ENCODE measurements around the gene PEDS1.

PEDS1 gene

DNA sequence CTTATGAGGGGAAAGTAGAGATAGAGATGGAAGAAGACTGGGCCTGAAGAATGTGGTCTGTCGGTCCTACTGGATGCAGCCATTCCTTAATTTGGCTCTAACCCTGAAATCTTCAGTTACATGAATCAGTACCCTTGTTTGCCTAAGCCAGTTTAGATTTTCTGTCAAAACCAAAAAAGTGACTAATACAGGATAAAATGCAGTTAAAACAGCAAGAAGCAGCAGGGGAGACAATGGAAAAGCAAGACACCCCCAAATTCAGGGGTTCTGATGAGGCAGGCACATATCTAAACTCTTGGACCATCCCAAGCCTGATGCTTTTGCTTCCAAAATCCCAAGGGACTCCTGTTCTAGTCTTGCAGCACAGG is 23.2 kb downstream of the PEDS1 start:
- no peak for DNase-seq

DNA sequence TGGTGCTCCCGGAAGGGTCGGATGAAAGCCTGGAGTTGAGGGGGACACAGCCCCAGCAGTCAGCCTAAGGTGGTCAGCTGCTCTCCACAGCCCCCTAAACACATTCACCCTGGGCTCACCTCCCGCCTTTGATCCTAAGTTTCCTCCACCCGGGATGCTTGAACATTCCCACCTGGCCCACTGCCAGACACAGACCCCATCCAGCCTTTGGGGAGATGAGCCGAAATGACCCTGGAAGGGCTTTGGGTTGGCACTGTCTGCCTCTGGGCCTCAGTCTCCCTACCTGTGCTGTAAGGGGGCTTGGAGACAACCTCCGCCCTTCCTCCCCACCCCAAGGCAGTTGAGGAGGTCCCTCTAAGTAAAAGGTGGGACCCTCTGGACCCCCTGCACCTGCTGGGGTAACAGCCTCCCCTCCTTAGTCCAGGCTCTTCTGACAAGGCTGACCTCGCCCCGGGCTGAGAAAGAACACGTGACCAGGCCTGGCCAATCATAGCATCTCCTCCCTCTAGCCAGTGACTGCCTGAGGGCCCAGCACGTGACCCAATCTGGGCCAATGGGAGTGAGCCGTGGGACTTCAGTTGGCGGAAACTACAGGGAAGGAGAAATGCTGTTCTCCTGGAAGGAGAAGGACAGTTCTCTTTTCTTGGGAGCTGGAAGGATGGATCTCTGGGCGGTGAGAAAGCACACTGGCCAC is 23.7 kb downstream of the PEDS1 start:
- no peak for DNase-seq

DNA sequence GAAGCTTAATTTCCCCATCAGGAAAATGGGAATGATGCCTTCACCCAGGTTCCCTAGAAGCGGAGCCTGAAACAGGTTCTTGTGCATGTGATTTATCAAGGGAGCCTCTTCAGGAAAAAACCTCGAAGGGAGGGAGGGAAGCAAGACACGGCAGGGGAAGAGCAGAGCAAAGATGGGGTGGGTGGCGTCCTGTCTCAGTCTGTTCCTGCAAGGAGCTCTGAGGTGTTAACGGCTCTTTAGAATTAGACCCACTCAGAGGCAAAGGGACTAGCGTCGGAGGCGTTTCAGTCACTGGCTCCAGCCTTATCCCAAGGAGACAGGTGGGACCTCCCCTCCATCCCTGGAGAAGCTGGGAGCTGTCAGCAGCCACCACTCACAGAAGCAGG is 25.0 kb downstream of the PEDS1 start:
- DNase-seq, result no peak

DNA sequence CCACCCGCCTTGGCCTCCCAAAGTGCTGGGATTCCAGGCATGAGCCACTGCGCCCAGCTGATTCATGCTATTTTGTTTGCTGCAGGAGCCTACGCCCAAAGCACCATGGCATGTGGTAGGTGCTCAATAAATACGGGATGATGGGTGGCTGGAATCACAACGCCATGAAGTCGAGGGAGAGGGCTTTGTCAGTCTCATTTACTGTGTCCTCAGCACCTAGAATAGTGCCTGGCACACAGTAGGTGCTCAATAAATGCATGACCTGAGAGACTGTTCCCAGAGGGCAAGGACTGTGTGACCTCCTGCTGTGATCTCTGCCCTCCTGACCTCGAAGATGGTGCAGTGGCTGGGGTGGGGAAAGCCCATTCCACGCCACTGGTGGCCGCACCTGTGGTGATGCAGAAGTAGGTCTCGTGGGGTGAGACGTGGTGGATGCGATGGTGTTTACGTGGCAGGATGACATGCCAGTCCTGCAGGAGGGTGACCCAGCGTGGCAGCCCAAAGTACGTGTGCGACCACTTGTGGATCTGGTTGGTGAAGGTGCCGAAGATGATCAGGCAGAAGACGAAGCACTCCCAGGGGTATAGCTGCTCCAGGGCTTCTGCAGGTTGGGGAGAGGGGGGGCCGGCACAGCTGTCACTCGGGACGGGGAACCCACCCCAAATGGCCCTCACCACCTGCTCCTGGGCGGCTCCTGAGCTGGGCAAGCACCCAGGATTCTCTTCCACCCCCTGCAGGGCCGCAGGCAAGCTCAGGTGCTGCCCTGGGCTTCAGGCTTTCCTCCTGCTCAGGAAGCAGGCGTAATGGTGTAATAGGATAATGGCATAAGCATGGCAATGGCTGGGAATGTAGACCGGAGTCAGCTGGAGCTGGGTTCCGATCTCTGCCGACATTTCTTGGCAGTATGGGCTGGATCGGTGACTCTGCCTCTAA is 25.7 kb downstream of the PEDS1 start:
- no peak for DNase-seq

DNA sequence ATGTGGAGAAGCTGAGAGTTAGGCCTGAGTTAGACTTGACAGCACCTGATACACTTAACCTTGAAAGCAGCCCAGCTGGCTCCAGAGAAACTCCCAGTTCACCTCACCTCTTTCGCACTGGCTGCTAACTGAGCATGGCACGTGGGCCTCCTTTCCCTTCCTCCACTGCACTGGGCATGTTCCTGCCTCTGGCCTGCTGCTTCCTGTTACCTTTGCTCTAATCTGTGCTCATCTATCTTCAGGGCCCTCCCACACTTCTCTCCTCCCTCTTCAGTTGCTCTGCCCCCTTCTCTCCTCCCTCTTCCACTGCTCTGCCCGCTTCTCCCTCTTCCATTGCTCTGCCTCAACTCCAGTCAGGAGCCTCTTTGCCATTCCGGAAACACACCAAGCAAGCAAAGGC is 26.9 kb downstream of the PEDS1 start:
- no peak for DNase-seq

DNA sequence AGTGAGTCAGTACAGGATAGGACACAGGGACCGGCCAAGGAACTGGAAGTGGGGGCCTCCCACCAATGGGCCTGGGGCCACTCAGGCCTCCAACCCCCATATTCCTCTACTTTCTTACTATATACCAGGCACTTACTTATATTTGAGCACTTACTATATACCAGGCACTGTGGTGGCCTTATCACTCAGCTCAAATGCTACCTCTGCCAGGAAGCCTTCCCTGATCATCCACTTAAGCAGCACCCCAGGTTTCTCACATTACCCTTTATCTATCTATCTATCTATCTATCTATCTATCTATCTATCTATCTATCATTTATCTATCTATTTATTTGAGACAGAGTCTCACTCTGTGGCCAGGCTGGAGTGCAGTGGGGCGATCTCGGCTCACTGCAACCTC is 28.2 kb downstream of the PEDS1 start:
- no peak for DNase-seq

DNA sequence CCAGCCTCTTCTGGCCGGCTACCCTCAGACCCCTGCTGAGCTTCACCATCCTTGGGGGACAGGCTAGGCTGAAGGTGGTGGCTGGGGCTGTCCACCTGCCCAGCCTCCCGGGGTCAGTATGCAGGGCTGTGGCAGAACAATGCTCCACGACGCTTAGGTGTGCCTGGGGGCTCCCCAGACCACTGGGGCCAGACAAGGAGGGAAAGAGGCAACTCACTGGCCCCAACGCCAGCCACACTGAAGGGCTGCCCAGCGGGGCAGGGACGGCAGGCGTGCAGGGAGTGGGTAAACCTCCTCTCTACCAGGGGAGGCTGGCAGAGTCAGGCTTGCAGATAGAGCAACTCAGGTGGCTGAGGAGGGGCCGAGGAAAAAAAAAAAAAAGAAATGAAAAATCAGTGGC is 29.0 kb downstream of the PEDS1 start:
- no peak for DNase-seq

DNA sequence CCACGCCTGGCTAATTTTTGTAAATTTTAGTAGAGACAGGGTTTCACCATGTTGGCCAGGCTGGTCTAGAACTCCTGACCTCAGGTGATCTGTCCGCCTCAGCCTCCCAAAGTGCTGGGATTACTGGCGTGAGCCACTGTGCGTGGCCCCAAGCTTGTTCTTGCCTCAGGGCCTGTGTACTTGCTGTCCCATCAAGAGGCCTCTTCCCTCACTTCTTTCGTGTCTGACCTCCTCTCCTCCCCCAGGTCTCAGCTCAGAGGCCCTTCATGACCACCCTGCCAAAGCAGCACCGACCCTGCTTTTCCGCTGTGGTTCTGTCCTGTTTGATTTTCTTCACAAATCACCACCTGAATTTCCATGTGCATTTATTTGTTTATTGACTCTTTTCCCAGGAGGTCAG is 30.1 kb downstream of the PEDS1 start:
- no peak for DNase-seq

DNA sequence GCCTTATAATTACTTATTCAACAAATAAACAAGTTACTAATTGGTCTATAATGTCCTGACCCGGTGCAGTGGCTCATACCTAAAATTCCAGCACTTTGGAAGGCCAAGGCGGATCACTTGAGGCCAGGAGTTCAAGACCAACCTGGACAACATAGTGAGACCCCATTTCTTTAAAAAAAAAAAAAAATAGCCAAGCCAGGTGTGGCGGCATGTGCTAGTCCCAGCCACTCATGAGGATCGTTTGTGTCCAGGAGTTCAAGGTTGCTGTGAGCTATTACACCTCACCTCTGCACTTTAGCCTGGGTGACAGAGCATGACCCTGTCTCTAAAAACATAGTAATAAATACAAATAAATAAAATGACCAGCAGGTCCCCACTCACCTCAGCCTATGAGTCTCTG is 30.8 kb downstream of the PEDS1 start:
- no peak for DNase-seq

DNA sequence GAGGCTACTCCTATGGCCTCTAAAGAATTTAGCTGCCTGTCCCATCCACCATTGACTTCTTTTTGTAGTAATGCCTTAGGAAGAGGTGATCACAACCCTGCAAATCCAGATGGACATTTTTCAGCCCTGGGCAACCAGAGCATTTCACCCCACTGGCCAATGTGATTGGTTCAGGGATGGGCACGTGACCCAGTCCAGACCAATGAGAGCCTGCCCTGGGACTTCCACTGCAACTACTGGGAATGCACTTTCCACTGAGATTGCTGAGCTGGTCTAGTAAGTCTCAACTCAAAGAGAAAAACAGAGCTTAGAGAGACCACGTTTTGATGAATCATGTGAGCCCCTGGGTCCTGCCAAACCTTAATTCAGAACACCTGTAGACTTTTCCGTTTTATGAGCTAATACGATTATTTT is 31.7 kb downstream of the PEDS1 start:
- DNase-seq, result peak; percentile 24

DNA sequence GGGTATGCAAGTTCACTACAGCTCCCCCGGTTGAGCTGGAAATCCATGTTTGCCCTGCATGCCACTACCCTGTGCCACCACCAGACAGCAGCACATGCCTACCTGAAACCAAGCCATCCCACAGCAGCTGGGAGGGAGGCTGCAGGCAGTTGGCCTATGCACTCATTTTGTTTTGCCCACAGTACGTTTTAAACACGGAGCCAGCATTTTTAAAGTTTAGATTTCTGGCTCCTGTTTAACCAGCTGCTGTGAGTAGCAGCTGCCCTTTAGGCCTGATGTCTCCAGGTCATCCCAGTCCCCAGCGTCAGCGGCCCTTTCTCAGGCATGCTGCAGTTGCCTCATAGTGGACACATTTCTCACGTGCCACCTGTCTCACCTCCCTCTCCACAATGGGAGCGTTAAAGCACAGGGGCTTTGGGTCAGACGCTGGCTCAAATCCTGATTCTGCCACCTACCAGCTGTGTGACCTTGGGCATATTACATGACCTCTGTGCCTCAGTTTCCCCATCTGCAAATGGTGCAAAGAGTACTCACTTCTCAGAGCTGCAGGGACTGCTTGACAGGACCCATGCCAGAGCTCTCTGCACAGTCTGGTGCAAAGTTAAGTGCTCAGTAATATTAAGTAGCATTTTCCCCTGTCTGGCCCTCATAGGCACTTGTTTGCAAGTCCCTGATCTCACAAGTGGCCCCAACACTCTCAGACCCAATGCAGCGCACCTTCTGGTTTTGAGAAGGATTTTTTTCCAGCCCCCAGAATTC is 32.4 kb downstream of the PEDS1 start:
- DNase-seq, result peak; percentile 51

DNA sequence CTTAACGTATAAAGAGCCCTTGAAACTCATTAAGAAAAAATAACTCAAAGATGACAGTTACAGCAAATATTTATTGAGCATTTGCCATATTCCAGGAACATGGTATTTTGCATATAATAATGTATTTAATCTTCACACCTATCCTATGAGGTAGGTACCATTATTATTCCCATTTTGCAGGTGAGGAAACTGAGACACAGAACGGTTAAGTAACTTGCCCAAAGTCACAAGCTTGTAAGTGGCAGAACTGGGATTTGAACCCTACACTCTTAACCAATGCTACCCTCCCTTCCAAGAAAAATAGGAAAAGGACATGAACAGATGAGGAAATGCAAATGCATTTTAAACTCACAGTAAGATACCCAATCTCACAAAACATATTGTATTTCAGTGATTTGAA is 35.3 kb downstream of the PEDS1 start:
- no peak for DNase-seq

DNA sequence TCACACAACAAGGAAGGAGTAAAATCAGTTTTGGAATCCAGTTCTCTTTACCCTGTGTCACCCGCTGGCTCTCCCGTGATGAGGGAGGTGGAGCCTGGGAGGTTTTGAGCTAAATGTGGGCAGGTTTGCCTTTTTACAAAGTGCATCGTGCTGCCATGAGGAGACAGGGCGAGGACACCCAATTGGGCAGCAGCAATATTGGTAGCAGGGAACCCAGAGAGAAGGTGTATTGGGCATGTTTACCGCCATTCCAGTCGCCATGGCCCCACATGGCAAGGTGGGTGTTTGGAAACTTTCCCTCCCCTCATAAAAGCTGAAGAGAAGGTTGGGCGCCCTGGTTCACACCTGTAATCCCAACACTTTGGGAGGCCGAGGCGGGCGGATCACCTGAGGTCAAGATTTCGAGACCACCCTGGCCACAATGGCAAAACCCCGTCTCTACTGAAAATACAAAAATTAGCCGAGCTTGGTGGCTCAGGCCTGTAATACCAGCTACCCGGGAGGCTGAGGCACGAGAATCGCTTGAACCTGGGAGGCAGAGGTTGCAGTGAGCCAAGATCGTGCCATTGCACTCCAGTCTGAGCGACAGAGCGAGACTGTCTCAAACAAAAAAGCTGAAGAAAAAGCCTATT is 37.0 kb downstream of the PEDS1 start:
- DNase-seq, result no peak

DNA sequence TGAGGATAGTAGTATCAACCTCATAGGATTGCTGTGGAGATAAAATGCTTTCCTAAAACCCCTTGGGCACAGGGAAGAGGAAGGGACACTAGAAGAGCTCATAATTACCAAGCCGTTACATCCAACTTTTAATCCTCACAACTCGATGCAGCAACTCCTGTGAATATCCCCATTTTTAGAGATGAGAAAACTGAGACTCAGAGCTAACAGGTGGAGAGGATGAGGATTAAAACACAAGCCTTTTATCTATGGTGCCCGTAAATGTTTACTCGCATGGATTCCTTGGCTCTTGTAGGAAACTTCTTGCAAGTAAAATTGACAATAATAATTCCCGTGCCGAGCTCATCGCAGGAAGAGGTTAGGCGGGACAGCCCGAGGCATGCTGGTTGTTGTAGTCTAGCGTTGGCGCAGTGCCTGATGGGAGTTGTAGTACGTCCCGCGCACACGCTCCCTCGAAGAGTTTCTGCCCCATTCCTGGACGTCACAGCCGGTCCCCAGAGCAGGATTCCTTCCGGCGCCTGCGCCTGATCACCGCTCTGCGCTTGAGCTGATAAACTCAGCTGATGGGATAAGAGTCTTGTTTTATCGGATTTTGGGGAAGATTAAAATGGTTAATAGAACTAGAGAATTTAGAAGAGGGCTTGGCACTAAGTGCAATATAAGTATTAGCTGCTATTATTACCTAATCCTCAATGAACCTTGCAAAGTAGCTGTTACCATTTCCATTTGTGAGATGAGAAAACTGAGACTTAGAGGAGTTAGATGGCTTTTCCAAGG is 37.7 kb downstream of the PEDS1 start:
- peak; percentile 92 for DNase-seq

DNA sequence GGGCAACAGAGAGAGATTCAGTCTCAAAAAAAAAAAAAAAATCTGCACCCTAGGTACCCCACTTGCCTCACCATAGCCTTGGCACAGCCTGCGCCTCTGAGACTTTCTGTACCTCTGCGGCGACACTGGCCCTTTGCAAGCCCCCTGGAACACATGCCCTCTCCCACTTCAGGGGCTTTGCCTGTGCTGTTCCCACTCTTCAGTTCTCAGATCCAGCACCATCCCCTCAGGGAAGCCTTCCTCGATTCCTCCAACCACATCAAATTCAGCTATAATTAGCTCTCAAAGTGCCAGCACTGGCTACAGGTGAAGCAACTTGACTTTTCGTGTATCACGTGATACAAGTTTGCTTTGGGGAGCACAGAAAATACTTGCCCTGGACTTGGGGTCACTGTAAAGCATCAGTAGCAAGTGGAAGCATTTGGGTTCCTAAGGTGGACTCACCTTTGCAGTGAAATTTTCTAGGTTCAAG is 38.4 kb downstream of the PEDS1 start:
- DNase-seq, result no peak

DNA sequence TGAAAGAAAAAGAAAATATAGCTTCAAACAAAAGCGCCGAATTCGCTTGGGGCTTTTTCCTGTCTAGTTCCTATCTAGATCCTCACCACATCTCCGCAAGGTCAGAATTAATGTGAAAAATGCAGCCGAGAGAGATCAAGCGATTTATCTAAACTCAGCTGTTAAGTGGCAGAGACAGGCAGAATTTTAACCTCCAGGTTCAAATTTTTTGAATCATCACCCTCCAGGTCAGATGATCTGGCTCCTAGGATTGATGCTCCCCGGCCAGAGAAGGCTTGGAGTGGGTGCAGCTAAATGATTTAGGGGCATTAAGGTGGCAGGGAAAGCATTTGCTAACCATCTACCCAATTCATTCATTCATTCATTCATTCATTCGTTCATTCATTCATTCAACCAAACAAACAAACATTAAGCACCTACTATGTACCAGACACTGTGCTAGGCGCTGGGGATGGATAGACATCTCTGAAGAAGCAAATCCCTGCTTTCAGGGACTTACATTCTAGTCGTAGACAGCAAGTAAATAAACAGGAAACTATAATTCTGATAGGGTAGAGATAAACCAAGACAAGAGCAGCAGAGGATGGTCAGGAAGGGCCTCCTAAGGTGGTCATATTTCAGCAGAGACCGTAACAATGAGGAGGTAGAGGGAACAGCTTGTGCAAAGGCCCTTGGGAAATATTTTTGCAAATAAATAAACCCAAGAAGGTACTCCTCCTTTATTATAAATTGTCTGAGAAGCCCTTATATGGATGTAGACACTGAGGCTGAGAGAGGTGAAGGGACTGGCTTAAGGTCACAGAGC is 39.9 kb downstream of the PEDS1 start:
- DNase-seq, result no peak

DNA sequence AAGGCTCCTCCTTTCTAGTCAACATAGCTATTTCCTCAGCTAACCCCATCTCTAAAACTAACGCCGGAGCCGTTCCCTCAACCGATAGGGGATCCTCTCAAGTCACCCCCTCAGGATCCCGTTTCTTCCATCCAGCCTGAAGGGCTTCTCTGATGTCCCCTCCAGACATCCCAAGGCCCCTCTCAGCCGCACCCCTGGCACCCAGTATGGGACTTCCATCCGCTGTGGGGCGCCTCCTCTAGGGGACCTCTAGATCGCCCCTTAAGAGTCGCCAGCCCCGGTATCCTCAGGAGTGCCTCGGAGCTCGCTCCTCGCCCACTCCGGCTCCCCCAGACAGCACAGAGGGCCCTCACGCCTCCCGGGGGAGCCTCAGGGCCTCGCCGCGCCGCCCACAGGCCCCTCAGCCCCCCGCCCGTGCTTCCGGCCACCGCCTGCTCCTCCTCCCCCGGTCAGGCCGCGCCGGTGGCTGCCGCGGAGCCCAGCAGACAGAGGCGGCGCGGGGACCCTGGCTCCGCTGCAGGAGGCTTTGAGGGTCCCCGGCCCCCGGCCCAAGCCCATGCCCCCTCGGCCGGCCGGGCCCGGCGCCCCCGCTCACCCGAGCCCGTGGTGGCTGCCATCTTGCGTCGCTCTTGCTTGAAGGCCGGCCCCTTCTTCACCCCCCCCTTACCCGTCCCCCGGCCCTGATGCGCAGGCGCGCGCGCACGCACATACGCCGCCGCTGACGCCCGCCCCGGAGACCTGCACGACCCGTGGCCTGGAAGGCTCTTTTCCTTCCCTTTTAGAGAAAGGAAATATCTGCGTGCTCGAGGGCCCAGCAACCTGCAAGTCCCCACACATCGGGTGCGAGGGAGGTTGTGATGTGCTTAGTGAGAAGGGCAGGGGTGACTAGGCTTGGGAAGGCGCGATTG is 40.8 kb downstream of the PEDS1 start, which contains the start of gene UBE2V1:
UBE2V1 (minus strand) TSS at position 639 of the 908 bp plus-strand sequence; CDS start at position 617, 22 bp downstream.
- DNase-seq, result peak; percentile 53

DNA sequence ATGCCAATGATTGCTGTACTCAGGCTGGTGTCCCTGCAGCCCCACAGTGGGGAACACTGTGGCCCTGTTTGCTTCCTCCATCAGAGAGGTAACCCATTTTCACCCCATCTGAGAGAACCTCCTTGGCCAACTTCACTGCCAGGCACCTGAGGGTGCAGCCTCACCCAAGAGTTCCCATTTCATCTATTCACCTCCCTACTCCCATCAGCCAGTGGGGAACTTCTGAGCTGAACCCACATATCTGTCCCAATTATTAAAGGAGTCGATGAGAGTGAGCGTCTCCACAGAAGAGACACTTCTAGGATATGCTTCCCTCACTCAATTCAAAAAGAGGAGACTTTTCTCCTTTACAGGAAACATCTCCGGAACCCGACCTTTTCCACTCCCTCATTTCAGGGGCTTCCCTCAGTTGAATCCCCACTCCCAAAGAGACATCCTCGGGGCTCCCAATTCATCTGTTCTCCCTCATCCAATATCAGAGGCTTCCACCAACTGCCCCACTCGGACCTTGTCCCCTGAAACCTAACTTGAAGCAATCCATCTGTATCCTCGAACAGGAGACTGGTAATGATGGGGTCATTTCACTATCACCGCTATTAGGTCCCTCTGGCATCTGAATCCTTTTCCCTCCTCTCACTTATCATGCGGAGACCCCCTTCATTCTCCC is 41.6 kb downstream of the PEDS1 start:
- DNase-seq, result no peak

DNA sequence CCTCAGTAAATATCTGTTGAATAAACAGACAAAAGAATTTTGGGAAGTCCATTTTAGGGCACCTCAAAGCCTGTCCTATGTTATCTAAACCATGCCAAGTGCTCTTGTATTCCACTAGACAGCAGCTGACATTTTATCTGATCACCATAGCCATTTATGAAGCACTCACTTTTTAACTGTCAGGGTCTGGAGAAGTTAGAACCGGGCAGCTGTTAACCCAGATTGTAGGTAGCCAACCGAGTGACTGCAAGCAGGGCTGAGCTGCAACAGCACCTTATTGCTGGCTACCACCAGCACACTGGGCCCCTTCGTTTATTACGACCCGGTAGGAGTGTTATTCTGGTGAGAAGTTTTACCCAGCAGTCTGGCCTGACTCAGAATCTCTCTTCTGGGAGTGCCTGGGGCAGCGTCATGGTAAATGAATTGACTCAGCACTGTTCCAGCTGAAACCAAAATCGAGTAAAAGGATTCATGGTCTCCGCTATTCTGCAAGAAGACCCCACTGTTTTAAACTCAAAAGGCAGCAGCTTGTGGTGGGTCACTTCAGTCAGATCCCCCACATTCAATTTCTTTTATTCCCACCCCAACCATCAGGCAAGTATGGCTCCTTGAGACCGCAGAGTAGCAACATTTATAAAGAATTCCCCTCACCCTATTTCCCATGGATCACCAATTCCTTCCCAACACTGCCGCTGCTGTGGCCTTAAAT is 42.2 kb downstream of the PEDS1 start:
- no peak for DNase-seq
